Muscle layer of duodenum (tissue), 2 donors: ENCODE measurements around the gene RMI2.

ENCODE experiments used
- H3K27ac ChIP-seq: one replicate; pipeline ENCODE4 v1.7.0; 2013; ENCODE audit warnings: mild to moderate bottlenecking, low read length
- H3K27me3 ChIP-seq: one replicate; pipeline ENCODE4 v1.7.0; 2013; ENCODE audit warnings: low read depth, mild to moderate bottlenecking, control low read depth, low read length
- H3K36me3 ChIP-seq, 2 donors: one replicate each; pipeline ENCODE4 v1.7.0; 2013; ENCODE audit warnings: low read length in 2 of 2, control low read depth in 1 of 2, mild to moderate bottlenecking in 1 of 2; ENCODE audit not compliant: insufficient read depth in 2 of 2, control insufficient read depth in 1 of 2
- H3K4me1 ChIP-seq, 2 donors: one replicate each; pipeline ENCODE4 v1.7.0; 2013; ENCODE audit warnings: low read length in 2 of 2, mild to moderate bottlenecking in 2 of 2, control low read depth in 1 of 2, moderate library complexity in 1 of 2; ENCODE audit not compliant: insufficient read depth in 2 of 2, control insufficient read depth in 1 of 2
- H3K4me3 ChIP-seq, 2 donors: one replicate each; pipeline ENCODE4 v1.7.0; 2013; ENCODE audit warnings: low read length in 2 of 2, low read depth in 1 of 2, mild to moderate bottlenecking in 1 of 2
- H3K9me3 ChIP-seq, 2 donors: one replicate each; pipeline ENCODE4 v1.7.0; 2013; ENCODE audit warnings: low read length in 2 of 2, control low read depth in 1 of 2, mild to moderate bottlenecking in 1 of 2; ENCODE audit not compliant: control insufficient read depth in 1 of 2
- donor health status: healthy.

The RMI2 gene

DNA sequence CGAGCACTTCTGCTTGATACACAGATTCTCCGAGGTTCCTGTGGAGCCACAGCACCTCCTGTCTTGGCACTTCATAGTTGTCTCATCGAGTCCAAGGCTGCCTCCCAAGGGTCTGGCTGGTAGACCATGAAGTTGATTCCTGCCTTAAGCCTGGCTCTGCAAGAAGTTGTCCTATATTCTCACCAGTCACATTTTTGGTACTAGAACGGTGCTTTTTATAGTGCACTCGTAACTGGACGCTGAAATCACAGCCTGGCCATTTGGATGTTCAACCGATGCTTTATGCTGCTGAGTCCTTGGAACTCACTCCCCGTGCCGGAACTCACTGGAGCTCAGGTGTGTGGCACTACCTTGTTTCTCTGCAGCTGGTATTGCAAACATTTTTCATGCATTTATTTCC is 35.6 kb downstream of the RMI2 start:
- no peaks in the 10 kb centered on the region for H3K9me3 ChIP-seq
- H3K4me1 ChIP-seq = no peaks in the 10 kb centered on the region
- no peaks in the 10 kb centered on the region for H3K27me3 ChIP-seq
- H3K36me3 ChIP-seq = no peaks in the 10 kb centered on the region
- H3K4me3 ChIP-seq = no peak overlapping the region
- no peak overlapping the region for H3K27ac ChIP-seq

GRCh38 chr16:11383481-11384183 is 38.4 kb downstream of the RMI2 start:
- Histone ChIP-seq H3K27me3 (no peaks in the 10 kb centered on the region), H3K4me1 (no peaks in the 10 kb centered on the region)

DNA sequence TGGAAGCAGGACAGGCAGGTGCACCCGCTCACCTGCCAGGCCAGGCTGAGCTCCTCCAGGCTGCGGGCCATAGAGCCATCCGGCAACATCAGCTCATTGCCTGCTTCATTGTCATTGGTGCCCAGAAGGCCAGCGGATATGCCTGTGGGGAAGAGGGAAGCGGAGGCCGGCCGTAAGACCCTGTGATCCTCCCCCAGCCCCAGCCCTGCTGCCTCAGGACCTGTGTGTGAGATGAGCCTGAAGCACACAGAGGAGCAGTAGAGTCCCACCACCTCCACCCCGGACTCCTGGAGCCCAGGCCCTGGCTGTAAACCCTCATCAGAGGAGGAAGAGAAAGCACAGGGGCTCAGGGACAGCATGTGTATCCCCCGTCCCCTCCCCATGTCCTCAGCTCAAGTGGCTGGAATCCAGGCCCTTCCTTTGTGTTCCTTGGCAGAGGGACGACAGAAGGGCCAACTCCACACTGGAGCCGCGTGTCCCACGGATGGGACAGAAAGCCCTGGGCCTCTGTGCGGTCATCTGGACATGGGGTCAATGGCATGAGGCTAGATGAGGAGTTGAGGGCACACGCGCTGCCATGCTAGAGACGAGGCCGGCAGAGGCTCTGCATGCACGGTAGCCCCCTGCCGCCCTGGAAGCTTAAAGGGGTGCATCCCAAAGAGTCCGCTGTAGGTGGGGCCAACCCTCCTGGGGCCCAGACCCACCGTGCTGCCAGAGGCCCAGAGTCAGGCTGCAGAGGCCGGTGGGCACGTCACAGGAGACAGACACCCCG is 39.1 kb downstream of the RMI2 start:
- Histone ChIP-seq H3K9me3 (no peaks in the 10 kb centered on the region), H3K36me3 (no peaks in the 10 kb centered on the region), H3K4me3 (no peak overlapping the region), H3K27me3 (no peaks in the 10 kb centered on the region), H3K27ac (no peak overlapping the region), H3K4me1 (no peaks in the 10 kb centered on the region)

More at GRCh38 chr16:11383481-11384183, 38.4 kb downstream of the RMI2 start:
- Histone ChIP-seq H3K9me3 (no peaks in the 10 kb centered on the region), H3K4me3 (no peak overlapping the region), H3K36me3 (no peaks in the 10 kb centered on the region), H3K27ac (no peak overlapping the region)

- no peak overlapping the region for H3K4me3 ChIP-seq
- no peak overlapping the region for H3K27ac ChIP-seq
- H3K4me1 ChIP-seq = no peaks in the 10 kb centered on the region
- H3K27me3 ChIP-seq = no peaks in the 10 kb centered on the region
- no peaks in the 10 kb centered on the region for H3K9me3 ChIP-seq
- no peaks in the 10 kb centered on the region for H3K36me3 ChIP-seq
Measured at GRCh38 chr16:11384956-11385586, 39.8 kb downstream of the RMI2 start.

- H3K4me1 ChIP-seq = no peaks in the 10 kb centered on the region
- no peak overlapping the region for H3K27ac ChIP-seq
Measured at GRCh38 chr16:11386054-11386680, 40.9 kb downstream of the RMI2 start.

DNA sequence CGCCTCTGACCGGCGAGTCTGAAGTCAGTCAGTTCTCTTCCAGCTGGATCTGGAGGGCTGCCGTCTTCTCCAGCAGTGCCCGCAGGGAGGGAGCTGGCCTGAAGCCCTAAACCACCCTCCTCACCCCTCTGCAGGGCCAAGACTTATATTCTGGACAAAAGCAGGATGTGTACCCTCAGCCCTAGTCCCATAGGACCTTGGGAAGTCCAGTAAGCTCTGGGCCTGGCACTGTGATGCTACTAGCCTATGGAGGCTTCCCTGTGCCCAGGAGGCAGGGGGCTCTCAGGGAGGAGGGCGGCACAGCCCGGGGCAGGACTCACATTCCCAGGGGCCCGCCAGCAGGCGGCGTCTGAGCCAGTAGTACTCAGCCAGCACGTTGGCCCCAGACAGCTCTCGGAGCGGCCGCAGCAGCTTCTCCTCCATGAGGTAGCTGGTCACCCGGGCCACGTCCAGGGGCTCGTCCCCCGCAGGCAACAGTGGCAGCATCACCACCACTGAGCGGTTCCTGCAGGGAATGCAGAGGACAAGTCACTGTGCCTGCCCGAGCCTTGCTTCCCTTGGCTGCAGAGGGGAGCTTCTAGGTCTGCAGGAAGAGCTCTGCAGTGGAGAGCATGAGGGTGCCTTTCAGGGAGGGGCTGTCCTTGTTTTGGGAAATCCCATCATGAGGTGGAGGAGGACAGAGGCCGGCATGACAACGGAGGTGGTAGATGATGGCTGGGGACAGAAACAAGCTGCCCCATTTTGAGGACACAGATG is 41.7 kb downstream of the RMI2 start:
- Histone ChIP-seq H3K9me3 (no peaks in the 10 kb centered on the region), H3K27ac (no peak overlapping the region), H3K36me3 (no peaks in the 10 kb centered on the region), H3K4me1 (no peaks in the 10 kb centered on the region), H3K27me3 (no peaks in the 10 kb centered on the region), H3K4me3 (no peak overlapping the region)

More at GRCh38 chr16:11386054-11386680, 40.9 kb downstream of the RMI2 start:
- Histone ChIP-seq H3K4me3 (no peak overlapping the region), H3K27me3 (no peaks in the 10 kb centered on the region), H3K36me3 (no peaks in the 10 kb centered on the region), H3K9me3 (no peaks in the 10 kb centered on the region)

GRCh38 chr16:11389083-11389482 is 43.8 kb downstream of the RMI2 start:
- Histone ChIP-seq H3K4me3 (no peak overlapping the region), H3K9me3 (no peaks in the 10 kb centered on the region), H3K36me3 (no peaks in the 10 kb centered on the region), H3K4me1 (no peaks in the 10 kb centered on the region), H3K27me3 (no peaks in the 10 kb centered on the region), H3K27ac (no peak overlapping the region)

- Histone ChIP-seq H3K4me1 (no peaks in the 10 kb centered on the region), H3K4me3 (no peak overlapping the region), H3K9me3 (no peaks in the 10 kb centered on the region), H3K27me3 (no peaks in the 10 kb centered on the region), H3K27ac (no peak overlapping the region), H3K36me3 (no peaks in the 10 kb centered on the region)
Measured at GRCh38 chr16:11389631-11390565, 44.6 kb downstream of the RMI2 start.

GRCh38 chr16:11390573-11391495 is 45.6 kb downstream of the RMI2 start:
- H3K27ac ChIP-seq = no peak overlapping the region
- no peaks in the 10 kb centered on the region for H3K27me3 ChIP-seq
- no peaks in the 10 kb centered on the region for H3K4me1 ChIP-seq
- H3K9me3 ChIP-seq = no peaks in the 10 kb centered on the region
- no peaks in the 10 kb centered on the region for H3K36me3 ChIP-seq
- no peak overlapping the region for H3K4me3 ChIP-seq
